Measurements from ENCODE around the gene CFAP210.

The CFAP210 gene

DNA sequence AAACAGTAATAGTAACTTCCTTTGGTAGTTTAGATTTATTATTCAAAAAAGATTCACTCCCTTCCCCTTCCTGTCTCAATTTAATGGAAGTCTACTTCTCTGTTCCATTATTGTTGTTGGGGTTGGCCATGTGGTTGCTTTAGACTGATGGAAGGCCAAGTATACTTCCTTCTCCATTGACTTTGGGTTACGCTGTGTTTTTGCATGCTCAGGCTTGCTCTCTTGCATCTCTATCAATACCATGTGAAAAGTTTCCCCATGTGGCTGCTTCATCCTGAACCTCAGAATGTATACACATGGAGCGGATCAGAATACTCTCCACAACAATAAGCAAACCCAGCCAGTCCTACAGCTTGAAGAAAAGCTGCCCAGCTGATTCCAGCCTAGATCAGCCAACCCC lies 20.3 kb downstream of the CFAP210 start:
- no peak for DNase-seq (ENCODE audit: low read depth in 2 of 2)

DNA sequence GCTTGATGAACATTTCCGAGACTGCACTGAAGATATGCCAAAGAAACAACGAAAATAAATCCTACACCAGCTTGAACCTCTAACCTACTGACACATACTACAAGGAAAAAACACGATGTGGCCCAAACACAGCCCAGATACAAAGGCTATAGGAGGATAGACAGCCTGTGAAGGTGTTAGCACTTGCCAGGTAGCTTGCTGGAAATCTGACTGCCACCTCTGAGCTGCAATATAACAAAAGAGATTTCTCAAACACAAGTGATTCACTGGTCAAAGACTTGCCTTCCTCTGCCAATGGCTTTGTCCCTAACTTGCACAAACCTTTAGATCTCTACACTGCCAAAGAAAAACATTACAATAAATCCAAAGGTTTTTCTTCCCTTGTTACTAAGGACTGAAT lies 21.1 kb downstream of the CFAP210 start:
- no peak for DNase-seq (ENCODE audit: low read depth in 2 of 2)

DNA sequence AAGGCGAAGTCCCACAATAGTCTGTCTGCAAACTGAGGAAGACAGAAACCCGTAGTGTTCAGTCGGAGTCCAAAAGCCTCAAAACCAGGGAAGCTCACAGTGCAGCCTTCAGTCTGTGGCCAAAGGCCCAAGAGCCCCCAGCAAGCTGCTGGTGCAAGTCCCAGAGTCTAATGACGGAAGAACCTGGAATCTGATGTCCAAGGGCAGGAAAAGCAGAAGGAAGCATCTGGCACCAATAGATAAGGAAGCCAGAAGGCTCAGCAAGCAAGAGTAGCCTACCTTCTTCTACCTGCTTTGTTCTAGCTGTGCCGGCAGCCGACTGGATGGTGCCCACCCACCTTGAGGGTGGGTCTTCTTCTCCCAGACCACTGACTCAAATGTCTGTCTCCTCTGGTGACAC lies 21.8 kb downstream of the CFAP210 start:
- DNase-seq (ENCODE audit: low read depth in 2 of 2): no peak

GRCh38 chr2:169670937-169671336 lies 23.3 kb downstream of the CFAP210 start:
- DNase-seq (ENCODE audit: low read depth in 2 of 2): no peak

GRCh38 chr2:169670215-169670651 lies 24.0 kb downstream of the CFAP210 start:
- DNase-seq (ENCODE audit: low read depth in 2 of 2): no peak

DNA sequence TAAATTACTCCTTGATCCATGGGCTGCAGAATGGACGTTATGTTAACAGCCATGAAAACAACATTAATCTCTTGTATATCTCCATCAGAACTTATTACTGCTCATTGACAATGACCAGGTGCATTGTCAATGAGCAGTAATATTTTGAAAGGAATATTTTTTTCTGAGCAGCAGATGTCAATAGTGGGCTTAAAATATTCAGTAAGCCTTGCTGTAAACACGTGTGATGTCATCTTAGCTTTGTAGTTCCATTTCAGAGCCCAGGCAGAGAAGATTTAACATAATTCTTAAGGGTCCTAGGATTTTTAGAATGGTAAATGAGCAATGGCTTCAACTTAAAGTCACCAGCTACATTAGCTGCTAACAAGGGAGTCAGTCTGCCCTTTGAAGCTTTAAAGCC lies 26.6 kb downstream of the CFAP210 start:
- no peak for DNase-seq (ENCODE audit: low read depth in 2 of 2)

- no peak for DNase-seq (ENCODE audit: low read depth in 2 of 2)
Measured at GRCh38 chr2:169664978-169665930, 29.0 kb downstream of the CFAP210 start.

GRCh38 chr2:169664600-169664977 lies 29.6 kb downstream of the CFAP210 start:
- no peak for DNase-seq (ENCODE audit: low read depth in 2 of 2)

DNA sequence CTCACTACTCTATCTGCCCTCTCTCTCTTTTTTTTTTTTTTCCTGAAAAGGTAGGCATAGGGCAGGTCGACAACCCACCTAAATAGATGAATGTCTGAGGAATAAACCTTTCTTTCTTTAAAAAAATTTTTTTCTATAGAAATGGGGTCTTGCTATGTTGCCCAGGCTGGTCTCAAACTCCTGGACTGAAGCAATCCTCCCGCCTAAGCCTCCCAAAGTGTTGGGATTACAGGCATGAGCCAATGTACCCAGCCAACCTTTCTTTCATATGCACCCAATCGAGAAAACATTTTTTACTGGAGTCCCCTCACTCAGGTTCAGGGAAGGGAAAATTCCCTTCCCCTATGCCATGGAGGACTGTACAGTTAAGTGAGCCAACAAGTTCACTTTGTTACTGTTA lies 31.0 kb downstream of the CFAP210 start:
- DNase-seq (ENCODE audit: low read depth in 2 of 2): no peak

GRCh38 chr2:169662744-169663143 lies 31.5 kb downstream of the CFAP210 start:
- no peak for DNase-seq (ENCODE audit: low read depth in 2 of 2)

DNA sequence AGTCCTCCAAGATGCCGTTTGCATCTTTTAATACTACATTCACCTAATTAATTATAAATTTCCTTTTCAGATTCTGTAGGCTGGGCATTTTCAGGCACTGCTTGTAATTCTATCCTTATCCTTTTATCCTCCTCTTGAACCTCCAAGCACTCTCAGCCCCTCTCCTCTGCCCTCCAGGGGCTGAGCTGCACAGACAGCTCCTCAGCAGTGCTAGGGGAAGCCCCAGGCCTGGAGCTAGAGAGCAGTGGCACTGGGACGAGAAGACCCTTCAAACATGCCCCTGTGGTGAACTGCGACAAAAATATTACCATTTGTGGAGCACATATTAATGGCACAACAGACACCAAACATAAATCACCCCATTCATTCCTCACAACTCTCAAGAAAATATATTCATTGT lies 32.9 kb downstream of the CFAP210 start:
- DNase-seq (ENCODE audit: low read depth in 2 of 2): no peak

- DNase-seq (ENCODE audit: low read depth in 2 of 2): no peak
Measured at GRCh38 chr2:169659320-169659719, 34.9 kb downstream of the CFAP210 start.

GRCh38 chr2:169658877-169659276 lies 35.3 kb downstream of the CFAP210 start:
- DNase-seq (ENCODE audit: low read depth in 2 of 2): no peak

DNA sequence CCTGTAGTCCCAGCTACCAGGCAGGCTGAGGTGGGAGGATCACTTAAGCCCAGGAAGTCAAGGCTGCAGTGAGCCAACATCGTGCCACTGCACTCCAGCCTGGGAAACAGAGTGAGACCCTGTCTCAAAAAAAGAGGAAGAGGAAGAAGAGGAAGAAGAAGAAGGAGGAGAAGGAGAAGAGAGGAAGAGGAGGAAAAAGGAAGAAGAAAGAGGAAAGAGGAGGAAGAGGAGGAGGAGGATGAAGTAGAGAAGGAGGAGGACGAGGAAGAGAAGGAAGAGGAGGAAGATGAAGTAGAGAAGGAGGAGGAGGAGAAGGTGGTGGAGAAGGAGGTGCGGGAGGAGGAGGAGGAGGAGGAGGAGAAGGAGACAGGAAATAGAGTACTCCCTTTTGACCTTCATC lies 38.0 kb downstream of the CFAP210 start:
- no peak for DNase-seq (ENCODE audit: low read depth in 2 of 2)

GRCh38 chr2:169653636-169654035 lies 40.6 kb downstream of the CFAP210 start:
- no peak for DNase-seq (ENCODE audit: low read depth in 2 of 2)

- no peak for DNase-seq (ENCODE audit: low read depth in 2 of 2)
Measured at GRCh38 chr2:169649278-169649677, 44.9 kb downstream of the CFAP210 start.

DNA sequence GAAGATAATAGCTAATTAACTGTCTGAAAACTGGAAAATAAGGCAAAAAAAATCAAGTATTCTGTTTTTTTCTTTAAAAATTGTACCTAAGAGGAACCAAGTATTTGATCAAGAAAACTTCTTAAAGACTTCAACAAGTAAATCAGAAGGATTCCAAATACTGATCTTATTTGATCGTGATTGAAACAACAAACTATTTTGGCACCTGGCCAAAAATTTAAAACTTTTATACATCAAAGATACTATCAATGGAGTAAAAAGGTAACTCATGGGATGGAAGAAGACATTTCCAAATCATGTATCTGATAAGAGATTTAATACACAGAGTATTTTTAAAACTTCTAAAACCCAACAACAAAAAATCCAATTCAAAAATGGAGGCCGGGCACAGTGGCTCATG lies 46.7 kb downstream of the CFAP210 start:
- no peak for DNase-seq (ENCODE audit: low read depth in 2 of 2)

DNA sequence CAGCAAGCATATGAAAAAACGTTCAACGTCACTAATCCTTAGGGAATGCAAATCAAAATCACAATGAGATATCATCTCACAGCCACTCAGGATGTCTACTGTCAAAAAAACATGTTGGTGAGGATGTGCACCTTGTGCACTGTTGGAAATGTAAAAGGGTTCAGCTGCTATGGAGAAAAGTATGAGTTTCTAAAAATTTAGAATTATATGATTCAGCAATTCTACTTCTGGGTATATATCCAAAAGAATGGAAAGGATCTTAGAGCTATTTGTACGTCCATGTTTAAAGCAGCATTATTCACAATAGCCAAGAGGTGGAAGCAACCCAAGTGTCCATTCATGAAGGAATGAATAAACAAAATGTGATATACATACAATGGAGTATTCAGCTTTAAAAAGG lies 50.0 kb downstream of the CFAP210 start:
- DNase-seq (ENCODE audit: low read depth in 2 of 2): no peak

DNA sequence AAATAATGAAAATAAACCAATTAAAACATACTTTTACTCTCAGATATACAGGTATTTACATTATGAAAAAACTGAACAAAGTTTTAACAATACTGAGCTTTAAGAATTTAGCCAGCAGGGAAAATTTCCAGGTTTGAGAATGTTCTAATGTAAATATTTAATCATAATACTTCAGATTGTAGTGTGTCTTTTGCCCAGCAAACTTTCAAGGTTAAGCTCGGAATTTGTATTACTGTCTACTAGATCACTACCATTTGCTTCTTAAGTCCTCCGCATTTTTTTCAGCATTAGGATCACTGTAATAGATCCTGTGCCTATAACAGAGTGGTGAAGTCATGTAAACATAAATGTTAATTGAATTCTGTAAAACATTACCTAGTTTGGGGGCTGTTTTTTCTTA lies 52.7 kb downstream of the CFAP210 start:
- DNase-seq (ENCODE audit: low read depth in 2 of 2): no peak

DNA sequence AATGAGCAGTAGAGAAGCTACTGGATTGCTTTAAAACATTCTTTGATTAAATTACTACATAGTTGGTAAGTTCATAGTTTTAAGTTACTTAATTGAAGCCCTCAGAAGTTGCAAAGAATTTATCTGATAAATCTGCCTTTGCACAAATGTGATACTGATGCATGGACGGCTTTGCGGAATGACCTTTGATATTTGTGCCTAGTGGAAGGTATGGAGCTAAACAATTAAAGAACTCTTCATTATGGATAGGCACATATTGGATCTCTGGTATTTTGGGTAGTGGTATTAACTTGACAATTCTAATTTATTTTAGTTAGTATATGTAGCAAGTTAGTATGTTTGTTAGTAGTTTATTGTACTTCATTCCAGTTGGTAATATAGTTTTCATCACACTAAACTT lies 54.1 kb downstream of the CFAP210 start:
- no peak for DNase-seq (ENCODE audit: low read depth in 2 of 2)

- no peak for DNase-seq (ENCODE audit: low read depth in 2 of 2)
Measured at GRCh38 chr2:169637620-169638019, 56.6 kb downstream of the CFAP210 start.

DNA sequence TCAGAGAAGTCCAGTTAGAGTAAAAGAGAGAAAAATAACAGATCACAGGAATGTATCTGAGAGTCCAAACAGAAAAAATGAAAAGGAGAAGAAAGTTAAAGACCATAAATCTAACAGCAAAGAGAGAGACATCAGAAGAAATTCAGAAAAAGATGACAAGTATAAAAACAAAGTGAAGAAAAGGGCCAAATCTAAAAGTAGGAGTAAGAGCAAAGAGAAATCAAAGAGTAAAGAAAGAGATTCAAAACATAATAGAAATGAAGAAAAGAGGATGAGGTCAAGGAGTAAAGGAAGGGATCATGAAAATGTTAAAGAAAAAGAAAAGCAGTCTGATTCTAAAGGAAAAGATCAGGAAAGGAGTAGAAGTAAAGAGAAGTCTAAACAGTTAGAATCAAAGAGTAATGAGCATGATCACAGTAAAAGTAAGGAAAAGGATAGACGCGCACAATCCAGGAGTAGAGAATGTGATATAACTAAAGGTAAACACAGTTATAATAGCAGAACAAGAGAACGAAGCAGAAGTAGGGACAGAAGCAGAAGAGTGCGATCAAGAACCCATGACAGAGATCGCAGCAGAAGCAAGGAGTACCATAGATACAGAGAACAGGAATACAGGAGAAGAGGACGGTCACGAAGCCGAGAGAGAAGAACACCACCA lies 57.6 kb downstream of the CFAP210 start:
- no peak for DNase-seq (ENCODE audit: low read depth in 2 of 2)

- no peak for DNase-seq (ENCODE audit: low read depth in 2 of 2)
Measured at GRCh38 chr2:169625781-169626180, 68.4 kb downstream of the CFAP210 start.
